UCSD-AML1 (cell line): Measurements from ENCODE around the gene ATP8A2.
"Not testable (repeated sequence)": the region's sequence is repeated elsewhere in the genome, so short reads cannot be mapped to it uniquely, and the experiment has no call there.

ENCODE experiments used
- DNase-seq: peaks from one replicate; lab custom pipeline; 2025; ENCODE audit not compliant: unreplicated experiment; lab: John Stamatoyannopoulos, UW

ATP8A2 gene

GRCh38 chr13:25790137-25790536 lies 418.4 kb downstream of the ATP8A2 start:
- not testable (repeated sequence) for DNase-seq

- no peak for DNase-seq
These were observed 423.5 kb downstream of the ATP8A2 start for GRCh38 chr13:25795277-25795676.

DNA sequence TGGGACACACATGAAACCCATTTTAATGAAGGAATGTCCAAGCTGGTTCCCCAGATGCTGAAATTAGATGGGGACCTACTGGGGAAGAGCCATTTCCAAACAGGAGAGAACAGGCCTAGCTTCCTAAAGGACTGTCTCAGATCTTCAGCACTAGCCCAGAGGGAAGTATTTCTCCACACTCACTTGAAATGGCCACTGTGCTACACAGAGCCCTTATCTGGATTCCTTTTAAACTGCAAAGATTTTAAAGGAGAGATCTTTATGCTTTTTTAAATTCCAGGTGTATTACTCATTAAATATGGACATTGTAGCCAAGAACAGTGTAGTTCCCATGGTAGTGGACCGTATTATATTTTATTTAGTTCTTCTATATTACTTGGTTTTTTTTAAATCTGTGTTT lies 424.7 kb downstream of the ATP8A2 start:
- no peak for DNase-seq

DNA sequence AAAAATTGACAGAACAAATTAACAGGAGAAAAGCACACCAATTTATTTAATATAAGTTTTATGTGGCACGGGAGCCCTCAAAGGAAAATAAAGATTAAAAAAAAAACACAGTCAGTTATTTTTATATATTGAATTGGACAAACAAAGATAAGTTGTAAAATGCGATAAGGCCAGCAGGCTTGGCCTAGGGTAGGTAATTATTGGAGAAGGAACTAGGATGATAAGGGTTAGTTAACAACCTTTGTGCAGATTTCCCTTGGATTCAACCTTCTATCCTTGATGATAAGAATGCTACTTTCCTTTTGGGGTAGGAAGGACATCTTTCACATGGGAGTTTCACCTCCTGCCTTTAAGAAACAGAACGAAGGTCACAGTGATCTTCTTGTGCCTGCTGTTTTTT lies 427.2 kb downstream of the ATP8A2 start:
- DNase-seq: no peak

DNA sequence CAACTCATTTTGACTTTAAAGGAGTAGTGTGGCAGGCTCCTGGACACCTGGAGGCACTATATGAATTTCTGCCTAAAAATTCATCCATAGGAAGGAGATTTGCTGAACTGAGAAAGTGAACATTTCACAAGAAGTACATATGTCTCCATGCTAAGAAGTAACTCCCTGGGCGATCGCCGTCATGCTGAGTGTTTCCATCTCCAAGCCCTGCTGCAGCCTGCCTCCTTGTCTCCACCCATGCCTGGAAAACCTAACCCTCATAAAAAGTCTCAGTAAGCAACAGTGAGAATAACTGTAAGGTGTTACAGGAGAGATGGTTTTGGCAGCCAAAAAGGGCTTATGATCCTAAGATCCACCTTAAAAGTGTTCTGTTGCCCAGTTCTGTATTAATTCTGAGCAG lies 428.7 kb downstream of the ATP8A2 start:
- no peak for DNase-seq

DNA sequence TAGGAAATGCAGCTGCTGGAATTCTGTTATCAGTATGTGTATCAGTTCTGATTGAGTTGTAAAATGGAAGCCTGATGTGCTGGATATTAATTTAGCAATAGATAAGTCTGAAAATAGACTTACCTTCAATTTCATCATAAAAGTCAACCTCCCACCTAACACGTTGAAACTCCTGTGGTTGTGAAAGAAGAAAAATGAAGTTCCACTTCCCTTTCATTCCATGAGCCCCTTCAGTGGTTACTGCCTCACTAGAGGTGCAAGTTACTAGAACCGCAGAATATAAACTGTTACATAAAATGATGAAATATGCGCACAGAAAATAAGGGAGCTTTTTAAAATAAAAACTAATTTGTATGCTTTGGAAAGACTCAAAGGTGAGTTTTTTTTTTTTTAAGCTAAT lies 430.8 kb downstream of the ATP8A2 start:
- no peak for DNase-seq

DNA sequence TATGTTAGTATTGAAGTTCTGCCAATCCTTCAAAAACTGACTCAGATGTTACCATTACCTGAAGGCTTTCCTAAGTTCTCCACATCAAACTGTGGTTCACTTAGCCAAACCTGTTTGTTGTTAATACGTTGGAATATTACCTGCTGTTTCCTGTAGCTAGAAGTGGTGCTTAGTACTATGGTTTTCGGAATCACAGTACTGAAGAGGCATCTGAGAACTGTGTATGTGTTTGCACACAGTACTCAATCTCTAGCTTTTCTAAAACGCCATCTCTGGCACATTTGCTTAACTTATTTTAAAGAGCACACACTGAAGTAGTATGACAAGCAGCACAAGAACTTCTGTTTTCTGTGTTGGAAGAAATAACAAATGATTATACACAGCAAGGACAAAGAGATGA lies 431.9 kb downstream of the ATP8A2 start:
- DNase-seq: no peak

GRCh38 chr13:25806264-25806974 lies 434.6 kb downstream of the ATP8A2 start:
- DNase-seq: no peak

- DNase-seq: no peak
These were observed 435.8 kb downstream of the ATP8A2 start for GRCh38 chr13:25807562-25807961.

DNA sequence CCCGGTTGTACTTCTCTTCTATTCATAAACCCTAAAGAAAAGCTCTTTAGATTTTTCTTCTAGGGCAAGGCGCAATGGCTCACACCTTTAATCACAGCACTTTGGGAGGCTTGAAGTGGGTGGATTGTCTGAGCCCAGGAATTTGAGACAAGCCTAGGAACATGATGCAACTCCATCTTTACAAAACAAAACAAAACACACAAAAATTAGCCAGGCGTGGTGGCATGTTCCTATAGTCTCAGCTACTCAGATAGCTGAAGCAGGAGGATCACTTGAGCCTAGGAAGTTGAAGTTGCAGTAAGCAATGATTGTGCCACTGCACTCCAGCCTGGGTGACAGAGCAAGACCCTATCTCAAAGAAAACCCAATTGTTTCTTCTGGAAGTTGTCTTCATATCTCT lies 439.7 kb downstream of the ATP8A2 start:
- no peak for DNase-seq

DNA sequence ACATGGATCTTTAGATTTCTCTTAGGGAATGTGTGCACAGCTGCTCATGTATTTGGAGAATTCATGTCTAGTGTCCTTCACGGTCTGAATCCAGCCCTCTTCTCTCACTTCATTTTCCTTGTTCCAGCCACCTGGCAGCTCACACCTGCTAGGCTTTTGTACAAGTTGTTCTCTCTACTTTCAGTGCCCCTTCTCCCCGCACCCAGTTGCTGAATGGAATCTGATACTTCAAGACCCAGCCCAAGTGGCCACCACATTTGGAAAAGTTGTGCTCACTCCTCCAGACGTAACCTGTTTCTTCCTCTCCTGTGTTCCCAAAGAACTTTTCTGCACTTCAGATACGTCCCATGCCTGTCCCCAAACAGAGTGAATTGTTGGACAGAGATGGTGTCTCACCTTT lies 444.5 kb downstream of the ATP8A2 start:
- no peak for DNase-seq

DNA sequence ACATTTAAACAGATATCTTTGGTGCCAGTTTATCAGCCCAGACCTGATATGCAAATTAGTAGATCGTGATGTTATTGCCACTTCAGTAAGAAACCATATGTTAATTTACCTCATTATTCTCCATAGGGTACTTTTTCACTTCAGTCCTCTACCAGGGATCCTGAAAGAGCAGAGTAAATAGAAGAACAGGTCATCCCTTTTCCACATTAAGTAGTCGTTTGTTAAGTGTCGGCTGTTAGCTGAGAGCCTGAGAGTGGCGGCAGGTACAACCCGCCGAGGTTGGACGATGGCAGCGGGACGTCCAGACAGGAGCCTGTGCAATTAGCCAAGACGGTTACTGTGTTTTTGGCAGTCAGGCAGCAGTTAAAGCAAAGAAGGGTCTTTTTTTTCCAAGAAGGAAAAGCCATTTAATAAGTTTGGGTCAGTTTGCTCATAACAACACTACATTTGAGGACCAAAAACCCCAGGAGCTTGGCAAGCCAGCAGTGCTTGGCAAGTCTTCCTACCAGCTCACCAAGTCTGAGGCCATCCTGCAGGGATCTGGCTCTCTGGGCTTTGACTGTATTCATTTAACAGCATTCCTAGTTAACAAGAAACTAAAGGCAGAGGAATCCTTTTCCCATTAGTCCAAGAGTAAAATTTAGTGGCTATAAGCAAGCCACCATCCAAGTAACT lies 448.2 kb downstream of the ATP8A2 start:
- no peak for DNase-seq

- no peak for DNase-seq
These were observed 450.0 kb downstream of the ATP8A2 start for GRCh38 chr13:25821776-25822175.

DNA sequence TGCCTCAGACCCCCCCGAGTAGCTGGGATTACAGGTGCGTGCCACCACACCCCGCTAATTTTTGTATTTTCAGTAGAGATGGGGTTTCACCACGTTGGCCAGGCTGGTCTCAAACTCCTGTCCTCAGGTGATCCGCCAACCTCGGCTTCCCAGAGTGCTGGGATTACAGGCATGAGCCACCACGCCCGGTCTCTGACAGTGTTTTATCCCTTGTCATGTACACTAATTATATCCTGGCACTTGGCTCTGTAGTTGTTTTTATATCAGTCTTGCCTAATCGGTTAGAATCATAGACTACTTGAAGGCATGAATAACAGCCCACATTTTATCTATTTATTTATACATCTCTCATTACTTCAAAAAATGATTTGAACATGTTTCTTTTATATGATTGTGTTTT lies 455.4 kb downstream of the ATP8A2 start:
- DNase-seq: not testable (repeated sequence)

DNA sequence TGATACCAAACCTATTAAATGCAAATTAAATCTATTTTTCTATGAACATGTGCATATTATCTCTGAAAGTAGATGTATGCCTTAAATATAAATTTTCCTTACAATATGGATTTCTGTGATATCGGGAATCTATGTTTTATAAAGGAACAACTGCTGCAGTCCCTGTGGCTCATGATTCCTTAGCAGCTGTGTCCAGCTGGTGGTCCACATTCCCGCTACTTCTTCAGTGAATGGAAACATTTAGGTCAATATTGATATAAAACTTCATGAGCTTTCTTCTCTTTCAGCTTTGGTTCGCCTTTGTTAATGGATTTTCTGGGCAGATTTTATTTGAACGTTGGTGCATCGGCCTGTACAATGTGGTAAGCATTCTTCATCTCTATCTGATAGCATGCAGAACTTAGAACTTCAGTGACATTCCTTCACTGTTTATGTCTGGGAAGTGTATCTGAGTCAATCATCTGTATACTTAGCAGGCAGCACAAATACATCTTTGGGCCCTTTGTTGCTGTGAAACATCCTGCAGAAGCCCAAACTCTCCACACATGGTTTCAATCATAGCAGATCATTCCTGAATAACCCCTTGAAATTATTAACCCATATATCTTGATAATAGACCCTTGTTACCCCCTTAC lies 456.2 kb downstream of the ATP8A2 start:
- no peak for DNase-seq

DNA sequence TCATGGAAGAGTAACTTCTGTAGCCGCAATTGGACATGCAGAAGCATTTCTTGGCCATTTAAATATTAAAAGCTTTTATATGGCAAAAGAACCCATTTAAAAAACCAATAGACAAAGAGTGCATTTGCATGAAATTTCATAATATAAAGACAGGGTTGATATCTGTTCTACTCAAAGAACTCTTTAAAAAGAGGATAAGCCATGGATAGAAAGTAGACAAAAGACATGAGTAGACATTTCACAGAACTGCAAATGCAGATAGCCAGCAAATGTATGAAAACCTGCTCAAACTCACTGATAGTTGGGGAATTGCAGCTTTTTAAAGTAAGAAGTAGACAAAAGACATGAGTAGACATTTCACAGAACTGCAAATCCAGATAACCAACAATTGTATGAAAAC lies 462.0 kb downstream of the ATP8A2 start:
- DNase-seq: no peak

- DNase-seq: no peak
These were observed 465.0 kb downstream of the ATP8A2 start for GRCh38 chr13:25836574-25837336.

GRCh38 chr13:25839371-25839770 lies 467.6 kb downstream of the ATP8A2 start:
- DNase-seq: no peak

- DNase-seq: no peak
These were observed 468.5 kb downstream of the ATP8A2 start for GRCh38 chr13:25840261-25840660.

DNA sequence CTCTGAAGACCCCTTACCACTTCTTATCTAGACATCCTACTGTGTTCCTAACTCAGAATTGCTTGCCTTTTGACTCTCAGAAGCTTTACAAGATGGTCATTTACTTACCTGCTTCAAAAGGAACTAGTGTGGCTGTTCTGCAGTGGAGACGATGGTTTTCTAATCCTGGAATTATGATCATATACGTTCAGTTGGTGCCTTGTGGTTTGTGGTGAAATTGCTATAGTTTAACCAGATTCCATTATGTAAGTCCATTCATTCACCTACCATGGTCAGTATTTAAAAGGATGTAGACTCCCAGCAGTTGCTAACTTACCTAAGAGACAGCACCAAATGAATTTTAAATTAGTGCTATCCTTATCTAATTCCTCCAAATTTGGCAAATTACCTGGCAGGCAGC lies 469.2 kb downstream of the ATP8A2 start:
- no peak for DNase-seq

DNA sequence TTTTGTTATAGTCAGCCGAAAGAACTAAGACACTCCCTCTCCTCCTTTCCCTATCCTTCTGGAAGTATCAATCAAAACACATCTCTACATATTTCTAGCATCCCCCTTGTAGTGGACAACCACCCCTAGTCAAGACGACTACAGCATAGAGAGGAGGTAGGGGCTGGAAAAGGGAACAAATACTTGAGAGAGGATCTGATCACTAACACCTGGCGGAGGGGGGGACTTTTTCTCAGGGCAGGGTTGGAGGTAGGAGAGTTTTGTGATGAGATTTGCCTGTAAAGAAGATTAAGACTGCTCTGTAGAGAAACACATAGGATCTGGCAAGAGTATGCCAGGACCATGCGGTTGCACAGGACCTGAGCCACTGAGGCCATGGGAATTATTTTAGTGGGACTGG lies 471.9 kb downstream of the ATP8A2 start:
- DNase-seq: no peak
